Panc1 (cell line): ENCODE data around the gene NR3C1. TPM values are rescaled to one million over a fixed set of nuclear protein-coding genes. Genes with fewer than 3 reads are reported as not detected.
A peak's percentile ranks its signal among the peaks of the same experiment; 100 is the strongest.

Source experiments
- ATAC-seq: fragments of 200-7000 bp; cut with Tn5 transposase; 2 replicates; pipeline ENCODE4 v1.9.1; 2020; ENCODE audit warnings: mild to moderate bottlenecking, moderate library complexity
- BruUV-seq: library from RNA; stranded (reverse); fragments of 400-500 nt; replicated peaks from 2 replicates; lab custom pipeline; 2021; lab: Mats Ljungman, UMichigan
- CTCF ChIA-PET: fragments of 300-600 bp; sonication (Branson Sonifier 250); formaldehyde crosslinking; loops from one replicate; lab custom pipeline; 2022; ENCODE audit warnings: antibody characterized with exemption; lab: Charles Lee
- POLR2A ChIA-PET: fragments of 300-600 bp; sonication (Branson Sonifier 250); formaldehyde crosslinking; loops from one replicate; lab custom pipeline; 2022; ENCODE audit warnings: antibody characterized with exemption; lab: Charles Lee
- DNase-seq: peaks from one replicate; pipeline ENCODE4 v3.0.0-alpha.2; 2010; ENCODE audit warnings: low read depth, low spot score
- H3K27ac ChIP-seq: 2 replicates; pipeline ENCODE4 v1.5.1; 2011; ENCODE audit warnings: mild to moderate bottlenecking, low read length, inconsistent platforms
- H3K27me3 ChIP-seq: fragments of 200-500 bp; sonication (Bioruptor generic); 2 replicates; pipeline ENCODE4 v1.6.0; 2014; ENCODE audit warnings: low read length, inconsistent platforms; ENCODE audit not compliant: control insufficient read depth, insufficient read depth
- H3K36me3 ChIP-seq: fragments of 200-500 bp; sonication (Bioruptor generic); 2 replicates; pipeline ENCODE4 v1.5.1; 2014; ENCODE audit warnings: inconsistent platforms, mild to moderate bottlenecking, low read length, moderate library complexity; ENCODE audit not compliant: control insufficient read depth, insufficient read depth
- H3K4me1 ChIP-seq: 2 replicates; pipeline ENCODE4 v1.5.1; 2011; ENCODE audit warnings: inconsistent platforms, mild to moderate bottlenecking, low read length, moderate library complexity; ENCODE audit not compliant: control insufficient read depth, insufficient read depth
- H3K4me3 ChIP-seq, 2 experiments: 2 replicates each; pipeline ENCODE4 v1.5.1; 2011 to 2012; ENCODE audit warnings: low read depth in 2 of 2, low read length in 2 of 2, mild to moderate bottlenecking in 2 of 2, inconsistent platforms in 1 of 2, moderate library complexity in 1 of 2
- H3K9me3 ChIP-seq: fragments of 200-500 bp; sonication (Bioruptor generic); 2 replicates; pipeline ENCODE4 v1.5.1; 2014; ENCODE audit warnings: low read depth, mild to moderate bottlenecking, inconsistent platforms, low read length, moderate library complexity; ENCODE audit not compliant: control insufficient read depth, insufficient read depth
- CTCF ChIP-seq: fragments of 450-650 bp; IDR thresholded peaks from 2 replicates; pipeline ENCODE4 v1.5.1; 2017; ENCODE audit warnings: mild to moderate bottlenecking
- POLR2AphosphoS5 ChIP-seq: IDR thresholded peaks from 2 replicates; pipeline ENCODE4 v1.6.1; 2012; ENCODE audit warnings: mild to moderate bottlenecking, low read depth, low read length, moderate library complexity
- REST ChIP-seq, 2 experiments: IDR thresholded peaks; 2 replicates each; pipeline ENCODE4 v1.6.1; 2011 to 2012; ENCODE audit warnings: low read depth in 2 of 2, control low read depth in 1 of 2, low read length in 1 of 2, mild to moderate bottlenecking in 1 of 2, moderate library complexity in 1 of 2; ENCODE audit not compliant: insufficient read depth in 1 of 2
- SIN3A ChIP-seq: IDR thresholded peaks from 2 replicates; pipeline ENCODE4 v1.6.1; 2012; ENCODE audit warnings: low read depth, mild to moderate bottlenecking, low read length, moderate library complexity, borderline replicate concordance; ENCODE audit not compliant: insufficient read depth
- TCF7L2 ChIP-seq: IDR thresholded peaks from 2 replicates; pipeline ENCODE4 v1.6.1; 2011; ENCODE audit warnings: mild to moderate bottlenecking, low read depth, low read length, inconsistent platforms
- in situ Hi-C: cut with HindIII; loops from 2 replicates; pipeline ENCODE4 v1.10.0; 2016; ENCODE audit warnings: low sequenced_read_pairs, low pct_unique_long_range_greater_than_20kb
- intact Hi-C: fragments of 100-400 bp; cut with micrococcal nuclease; formaldehyde crosslinking; loops from one replicate; pipeline ENCODE4 v1.10.0; 2022; ENCODE audit not compliant: unreplicated experiment
- total RNA-seq: library from RNA; stranded (reverse); gene quantifications from one replicate; pipeline ENCODE4 v1.2.1, GENCODE V29; 2021; ENCODE audit not compliant: unreplicated experiment

Gene NR3C1
- total RNA-seq, 1 experiment from 2014 or later, result 52.6 TPM

GRCh38 chr5:143341807-143342570 is 61.5 kb downstream of the NR3C1 start:
- CTCF ChIA-PET, result no interaction called here
- Histone ChIP-seq H3K36me3 (no peaks in the 10 kb centered on the region), H3K27me3 (no peaks in the 10 kb centered on the region), H3K27ac (peak overlapping the region; percentile 74; the same call in 1 of the 2 replicates), H3K4me1 (peaks cover 35% of the 10 kb centered on the region), H3K9me3 (no peaks in the 10 kb centered on the region; the same call in 1 of the 2 replicates), H3K4me3 (no peak overlapping the region)
- in situ Hi-C loops, result no loop called here
- intact Hi-C loops, result no loop called here
- POLR2A ChIA-PET, result no interaction called here
- no TSS peak for BruUV-seq
- DNase-seq (peak; percentile 48), ATAC-seq (no peak)
- TF ChIP-seq CTCF (no peak), POLR2AphosphoS5 (no peak), TCF7L2 (no peak), SIN3A (no peak), REST (IDR thresholded peaks at IDR 0.05; ENCODE audit: insufficient read depth in 1 of 2, low read depth in 2 of 2, low read length in 1 of 2) (no peak)

GRCh38 chr5:143340891-143341685 is 62.4 kb downstream of the NR3C1 start:
- Histone ChIP-seq H3K36me3 (no peaks in the 10 kb centered on the region), H3K27me3 (no peaks in the 10 kb centered on the region), H3K9me3 (no peaks in the 10 kb centered on the region; the same call in 1 of the 2 replicates), H3K4me3 (no peak overlapping the region), H3K27ac (peak overlapping the region; percentile 74; the same call in 1 of the 2 replicates), H3K4me1 (peaks cover 34% of the 10 kb centered on the region)
- ChIA-PET CTCF (no interaction called here), POLR2A (no interaction called here)
- no peak for ATAC-seq
- in situ Hi-C loops (no loop called here), intact Hi-C loops (no loop called here)
- DNase-seq, result no peak
- no TSS peak for BruUV-seq
- no peak for TF ChIP-seq TCF7L2
- no peak for TF ChIP-seq CTCF
- TF ChIP-seq SIN3A, result no peak
- no peak for TF ChIP-seq REST (IDR thresholded peaks at IDR 0.05; ENCODE audit: insufficient read depth in 1 of 2, low read depth in 2 of 2, low read length in 1 of 2)
- TF ChIP-seq POLR2AphosphoS5, result no peak
